ENCODE data around the gene ARL4A. TPM values are rescaled to one million over a fixed set of nuclear protein-coding genes. Genes with fewer than 3 reads are reported as not detected.
A peak's percentile ranks its signal among the peaks of the same experiment; 100 is the strongest.

ARL4A gene
- total and polyA plus RNA-seq, 2 of the 8 experiments (the other 6 are each of a cell fraction or from before 2014, with no cell fraction given): 14.5 to 29.2 TPM

- no peaks in the 10 kb centered on the region for H3K79me2 ChIP-seq (ENCODE audit: control insufficient read depth in 1 of 2, insufficient read depth in 2 of 2, low read length in 2 of 2)
- no peak overlapping the region for H3K9ac ChIP-seq (replicated peaks in 1 of 4; ENCODE audit: extremely low read depth in 1 of 4, low read depth in 3 of 4, low read length in 3 of 4)
- H2BK15ac ChIP-seq (ENCODE audit: low read length): no peak overlapping the region
- H2BK12ac ChIP-seq (ENCODE audit: low read depth, low read length): no peak overlapping the region
- H4K5ac ChIP-seq (ENCODE audit: insufficient read length, low read depth, low read length): no peak overlapping the region
- H3K27me3 ChIP-seq (replicated peaks in 1 of 4; ENCODE audit: control insufficient read depth in 3 of 4, extremely low read depth in 1 of 4, insufficient read depth in 3 of 4, low read length in 3 of 4): no peaks in the 10 kb centered on the region
- no peak overlapping the region for H2AK5ac ChIP-seq (ENCODE audit: low read depth, low read length)
- peak overlapping the region in 1 of 2 experiments; percentile 18; a peak in 1 of 4 replicates for H3K4me2 ChIP-seq (ENCODE audit: insufficient read depth in 1 of 2, low read depth in 2 of 2, low read length in 2 of 2)
- H3K4me1 ChIP-seq (replicated peaks in 1 of 4; ENCODE audit: control insufficient read depth in 3 of 4, insufficient read depth in 4 of 4, low read length in 3 of 4): peaks cover 0 to 9% (median 4%) of the 10 kb centered on the region in 4 experiments; a peak in 4 of 7 replicates
- no peak overlapping the region for H3K27ac ChIP-seq (ENCODE audit: low read depth, low read length)
- no peaks in the 10 kb centered on the region for H3K23me2 ChIP-seq (ENCODE audit: low read depth, low read length)
- H3K23ac ChIP-seq (ENCODE audit: insufficient read length): no peak overlapping the region
- H3K4me3 ChIP-seq (ENCODE audit: extremely low read depth in 1 of 4, insufficient read depth in 2 of 4, low read depth in 3 of 4, low read length in 4 of 4): 0 out of 8 replicates have a peak overlapping the region, but pooled peaks of 1 of the 4 experiments have one; percentile 6
- H2BK20ac ChIP-seq (ENCODE audit: low read length): no peak overlapping the region
- H2BK120ac ChIP-seq (replicated peaks; ENCODE audit: low read depth, low read length): no peak overlapping the region
- no peak overlapping the region for H3K18ac ChIP-seq (ENCODE audit: extremely low read depth, low read length)
- H3K9me3 ChIP-seq (ENCODE audit: insufficient read depth in 2 of 2, low read depth in 1 of 2, low read length in 1 of 2): no peaks in the 10 kb centered on the region
- no peak overlapping the region for H2AFZ ChIP-seq (ENCODE audit: low read length)
- no peak overlapping the region for H4K8ac ChIP-seq (ENCODE audit: extremely low read depth, insufficient read depth, low read length)
- H4K20me1 ChIP-seq (replicated peaks in 1 of 2; ENCODE audit: control insufficient read depth in 1 of 2, insufficient read depth in 2 of 2, low read length in 2 of 2): no peaks in the 10 kb centered on the region
- no peak overlapping the region for H3K4ac ChIP-seq (replicated peaks; ENCODE audit: insufficient read length, low read depth, low read length)
- 15% methylated on average over 6 of the region's 7 CpGs; no CpG with 5 or more reads in 1 of the 2 experiments for WGBS, 2 experiments (ENCODE audit: extremely low coverage in 1 of 2, insufficient coverage in 1 of 2, insufficient read length in 1 of 2, insufficient replicate concordance in 2 of 2, low coverage in 1 of 2, low lambda C conversion rate in 2 of 2, missing lambda C conversion rate in 1 of 2)
- no peak overlapping the region for H4K91ac ChIP-seq (replicated peaks; ENCODE audit: insufficient read length, low read length)
- no peak overlapping the region for H3K56ac ChIP-seq (replicated peaks; ENCODE audit: insufficient read length, low read depth, low read length)
- CTCF ChIA-PET (ENCODE audit: partially characterized antibody): no interaction called here
- no peak overlapping the region for H2BK5ac ChIP-seq (ENCODE audit: low read depth, low read length)
- no peak overlapping the region for H3K14ac ChIP-seq (ENCODE audit: insufficient read length)
- no peaks in the 10 kb centered on the region for H3K36me3 ChIP-seq (ENCODE audit: control insufficient read depth in 2 of 4, insufficient read depth in 4 of 4, low read length in 3 of 4)
- H3K79me1 ChIP-seq (ENCODE audit: low read depth, low read length): no peaks in the 10 kb centered on the region
- peak; percentile 41 to 57 for DNase-seq (ENCODE audit: low read depth in 1 of 2, low spot score in 2 of 2)
- FAIRE-seq: peak; percentile 95
- POLR2A ChIA-PET (ENCODE audit: partially characterized antibody): no interaction called here
- TF ChIP-seq BRCA1 (IDR thresholded peaks at IDR 0.05; ENCODE audit: low read depth, low read length) (no peak), RBBP5 (IDR thresholded peaks at IDR 0.05; ENCODE audit: borderline replicate concordance, low read depth, low read length) (no peak), HDAC2 (IDR thresholded peaks at IDR 0.05; ENCODE audit: borderline replicate concordance in 1 of 2, low read depth in 2 of 2, low read length in 2 of 2) (peak in 1 of 2 experiments; percentile 43; a peak in 1 of 4 replicates), ASH2L (IDR thresholded peaks at IDR 0.05; ENCODE audit: low read length) (peak; percentile 20)
- TF ChIP-seq, protein P1, sequence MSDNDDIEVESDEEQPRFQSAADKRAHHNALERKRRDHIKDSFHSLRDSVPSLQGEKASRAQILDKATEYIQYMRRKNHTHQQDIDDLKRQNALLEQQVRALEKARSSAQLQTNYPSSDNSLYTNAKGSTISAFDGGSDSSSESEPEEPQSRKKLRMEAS (IDR thresholded peaks at IDR 0.05): 0 out of 2 replicates have a peak, but pooled peaks have one; percentile 15
Observed at GRCh38 chr7:12729112-12729511, 41.7 kb downstream of the ARL4A start.

All from H1 (cell line).